GM19023 (cell line): ENCODE results near the gene NR4A1.

ENCODE experiments used
- ATAC-seq: cut with Tn5 transposase; IDR thresholded peaks from one replicate; pipeline ENCODE4 v1.9.1; 2021; ENCODE audit warnings: mild to moderate bottlenecking, moderate library complexity; ENCODE audit not compliant: unreplicated experiment

Gene NR4A1

GRCh38 chr12:52074971-52075724 lies 23.9 kb downstream of the NR4A1 start:
- ATAC-seq, result no peak

DNA sequence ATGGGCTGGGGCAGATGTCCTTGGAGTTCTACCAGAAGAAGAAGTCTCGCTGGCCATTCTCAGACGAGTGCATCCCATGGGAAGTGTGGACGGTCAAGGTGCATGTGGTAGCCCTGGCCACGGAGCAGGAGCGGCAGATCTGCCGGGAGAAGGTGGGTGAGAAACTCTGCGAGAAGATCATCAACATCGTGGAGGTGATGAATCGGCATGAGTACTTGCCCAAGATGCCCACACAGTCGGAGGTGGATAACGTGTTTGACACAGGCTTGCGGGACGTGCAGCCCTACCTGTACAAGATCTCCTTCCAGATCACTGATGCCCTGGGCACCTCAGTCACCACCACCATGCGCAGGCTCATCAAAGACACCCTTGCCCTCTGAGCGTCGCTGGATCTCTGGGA lies 25.6 kb downstream of the NR4A1 start:
- ATAC-seq, result no peak

GRCh38 chr12:52078276-52078675 lies 27.0 kb downstream of the NR4A1 start:
- ATAC-seq, result no peak

DNA sequence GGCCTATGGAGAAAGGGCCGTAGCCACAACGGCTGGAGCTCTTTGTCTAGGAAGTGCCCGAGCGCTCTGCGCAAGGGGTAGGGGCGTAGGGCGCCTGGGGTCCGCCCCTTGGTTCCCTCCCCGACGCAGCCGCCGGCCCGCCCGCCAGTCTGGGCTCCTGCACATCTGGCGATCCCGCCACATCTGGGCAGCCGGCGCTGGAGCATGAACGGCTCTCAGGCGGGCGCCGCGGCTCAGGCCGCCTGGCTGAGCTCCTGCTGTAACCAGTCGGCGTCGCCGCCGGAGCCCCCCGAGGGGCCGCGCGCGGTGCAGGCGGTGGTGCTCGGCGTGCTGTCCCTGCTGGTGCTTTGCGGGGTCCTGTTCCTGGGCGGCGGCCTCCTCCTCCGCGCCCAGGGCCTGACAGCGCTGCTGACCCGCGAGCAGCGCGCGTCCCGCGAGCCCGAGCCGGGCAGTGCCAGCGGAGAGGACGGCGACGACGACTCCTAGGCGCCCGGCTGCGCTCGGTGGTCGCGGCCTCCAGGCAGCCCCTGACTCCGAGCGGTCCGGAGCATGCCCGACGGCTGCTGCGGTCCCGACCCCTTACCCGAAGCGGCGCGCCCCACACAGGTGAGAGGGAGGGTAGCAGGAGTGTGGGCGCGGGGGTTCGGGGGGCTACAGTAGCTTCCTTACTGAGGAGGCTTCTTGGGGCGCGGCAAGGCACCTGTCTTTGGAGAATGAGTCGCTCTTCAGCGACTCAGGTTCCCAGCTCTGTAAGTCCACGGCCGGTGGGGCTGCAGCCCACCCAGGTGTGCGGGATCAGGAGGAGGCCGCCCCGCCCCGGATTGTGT lies 28.5 kb downstream of the NR4A1 start, which contains the start of gene SMIM41:
Gene SMIM41, plus strand, starts transcription at position 129 of the 827 bp plus-strand sequence. Its CDS starts 76 bp downstream, at position 205.
- ATAC-seq, result no peak

DNA sequence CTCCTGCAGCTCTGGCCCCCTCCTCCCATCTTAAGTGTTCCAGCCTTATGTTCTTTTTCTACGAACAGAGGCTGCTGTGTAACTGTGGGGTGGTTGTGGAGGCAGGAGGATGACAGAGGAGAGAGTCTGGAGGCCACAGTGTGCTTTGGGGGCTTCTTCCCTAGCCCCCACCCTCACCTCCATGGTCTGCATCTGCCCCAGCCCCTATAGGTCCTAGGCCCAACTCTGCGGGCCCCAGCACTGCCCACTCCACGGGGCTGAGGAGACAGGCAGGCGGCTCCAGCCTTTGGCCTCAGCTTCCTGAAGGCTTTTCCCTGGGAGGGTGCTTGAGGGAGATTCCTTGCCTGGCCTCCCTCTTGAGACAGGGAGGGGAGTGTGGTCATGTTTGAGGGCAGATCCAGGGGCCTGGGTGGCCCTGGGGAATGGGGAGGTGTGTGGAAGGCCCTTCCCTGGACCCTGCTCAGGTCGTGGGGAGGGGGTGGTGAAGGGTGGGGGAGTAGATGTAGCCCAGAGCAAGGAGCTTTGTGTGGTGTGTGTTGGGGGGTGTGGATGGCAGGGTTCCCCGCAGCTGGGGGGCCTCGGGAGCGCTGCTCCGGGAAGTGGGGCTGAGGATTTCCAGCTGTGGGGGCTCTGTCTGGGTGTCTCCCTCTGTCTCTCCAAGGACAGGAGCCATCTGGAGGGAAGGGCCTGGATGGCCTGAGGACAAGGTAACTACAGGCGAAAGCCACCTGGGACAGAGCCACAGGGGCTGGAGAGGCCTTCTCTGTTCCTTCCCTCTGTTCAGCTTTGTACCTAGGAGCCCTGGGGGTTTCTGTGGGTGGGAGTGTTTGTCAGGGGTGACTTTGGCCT lies 29.4 kb downstream of the NR4A1 start:
- no peak for ATAC-seq

DNA sequence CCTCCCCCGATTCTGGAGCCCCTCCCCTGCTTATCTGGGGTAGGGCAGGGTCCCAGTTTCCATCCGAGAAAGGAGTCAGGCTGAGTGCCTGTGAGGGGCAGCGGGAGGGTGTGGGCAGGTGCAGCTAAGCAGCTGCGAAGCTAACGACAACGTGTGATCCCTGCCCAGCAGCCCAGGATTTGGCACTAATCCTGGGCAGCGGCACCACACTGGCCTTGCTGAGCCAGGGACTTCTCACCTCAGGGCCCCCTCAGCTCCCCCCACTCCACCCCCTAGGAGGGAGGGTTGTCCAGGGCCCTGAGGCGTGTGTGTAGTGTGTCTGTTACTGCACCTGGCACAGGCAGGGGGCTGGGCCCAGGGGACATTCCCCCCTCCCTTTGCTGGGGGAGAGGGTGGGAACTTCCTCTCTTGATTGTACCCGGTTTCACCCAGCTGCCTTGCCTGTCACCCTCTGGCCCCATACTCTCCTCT lies 30.1 kb downstream of the NR4A1 start:
- peak; percentile 69 for ATAC-seq

DNA sequence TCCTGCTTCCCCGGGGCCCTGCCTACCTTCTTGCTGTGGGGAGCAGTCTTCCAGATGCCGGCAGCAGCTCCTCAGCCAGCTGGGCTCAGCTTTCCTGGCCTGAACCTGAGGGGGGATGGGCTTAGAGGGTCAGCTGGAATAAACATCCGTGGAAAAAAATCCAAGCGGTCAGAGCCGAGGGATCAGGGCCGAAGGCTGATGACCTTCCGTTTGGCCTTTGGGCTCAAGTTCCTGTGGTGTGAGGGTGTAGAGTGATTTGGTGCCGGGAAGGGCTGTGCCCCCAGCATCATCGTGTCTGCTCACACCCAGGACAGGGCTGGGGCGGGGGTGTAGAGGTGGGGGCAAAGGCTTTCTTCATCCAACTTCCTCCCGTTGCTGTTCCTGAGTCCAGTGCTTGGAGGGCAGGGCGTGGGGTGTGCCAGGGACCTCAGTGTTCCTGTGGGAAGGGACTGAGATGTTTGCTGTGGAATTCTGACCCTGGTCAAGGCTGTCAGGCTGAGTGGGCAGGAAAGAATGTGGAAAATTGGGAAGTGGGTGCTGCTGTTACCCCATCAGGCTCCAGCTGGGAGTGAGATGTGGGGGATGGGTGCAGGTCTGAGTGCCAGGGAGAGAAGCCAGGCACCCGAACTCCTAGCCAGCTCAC lies 30.9 kb downstream of the NR4A1 start:
- no peak for ATAC-seq

GRCh38 chr12:52082669-52082987 lies 31.4 kb downstream of the NR4A1 start:
- no peak for ATAC-seq

- ATAC-seq, result no peak
Observed at GRCh38 chr12:52082988-52083637, 31.9 kb downstream of the NR4A1 start.

GRCh38 chr12:52083638-52083996 lies 32.4 kb downstream of the NR4A1 start:
- ATAC-seq, result no peak

- no peak for ATAC-seq
Observed at GRCh38 chr12:52084491-52085231, 33.4 kb downstream of the NR4A1 start.

GRCh38 chr12:52085682-52086180 lies 34.5 kb downstream of the NR4A1 start:
- no peak for ATAC-seq

- ATAC-seq, result no peak
Observed at GRCh38 chr12:52086366-52086765, 35.1 kb downstream of the NR4A1 start.

DNA sequence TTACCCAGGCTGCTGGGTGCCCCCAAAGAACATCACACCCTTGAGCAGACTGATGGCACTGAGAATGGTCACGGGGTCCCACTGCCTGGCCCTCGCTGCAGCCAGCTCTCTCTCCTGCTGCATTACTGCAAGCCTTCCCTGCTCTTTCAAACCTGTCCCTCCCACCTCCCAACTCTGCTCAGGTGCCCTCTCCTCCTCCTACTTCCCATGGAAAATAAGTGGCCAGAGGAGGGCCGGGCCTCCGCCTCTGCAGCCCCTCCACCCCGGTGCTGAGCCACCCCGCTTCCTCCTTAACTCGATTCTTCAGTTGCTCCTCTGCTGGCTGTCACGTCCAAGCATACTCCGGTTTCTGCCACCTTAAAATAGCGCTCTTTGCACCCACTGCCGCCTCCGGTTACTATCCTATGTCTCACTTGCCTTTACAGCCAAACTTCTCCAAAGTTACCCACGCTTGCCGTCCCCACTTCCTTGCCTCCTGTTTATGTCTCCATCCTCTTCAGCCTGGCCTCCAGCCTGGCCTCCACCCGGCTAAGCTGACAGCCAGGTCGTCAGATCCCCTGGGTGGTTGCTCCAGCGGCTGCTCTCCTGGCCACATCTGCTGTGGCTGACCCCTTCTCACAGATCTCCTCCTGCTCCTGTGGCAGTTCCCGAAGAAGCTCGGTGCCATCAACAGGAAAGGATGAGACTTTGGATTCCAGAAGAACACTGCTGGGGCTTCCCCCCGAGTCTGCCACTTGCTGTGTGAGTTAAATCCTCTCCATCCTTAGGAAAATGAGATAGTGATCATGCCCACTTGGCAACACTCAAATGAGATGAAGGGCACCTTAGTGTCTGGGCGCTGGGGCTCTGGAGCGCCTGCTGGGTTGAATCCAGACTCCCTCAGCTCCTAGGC lies 35.9 kb downstream of the NR4A1 start:
- no peak for ATAC-seq

DNA sequence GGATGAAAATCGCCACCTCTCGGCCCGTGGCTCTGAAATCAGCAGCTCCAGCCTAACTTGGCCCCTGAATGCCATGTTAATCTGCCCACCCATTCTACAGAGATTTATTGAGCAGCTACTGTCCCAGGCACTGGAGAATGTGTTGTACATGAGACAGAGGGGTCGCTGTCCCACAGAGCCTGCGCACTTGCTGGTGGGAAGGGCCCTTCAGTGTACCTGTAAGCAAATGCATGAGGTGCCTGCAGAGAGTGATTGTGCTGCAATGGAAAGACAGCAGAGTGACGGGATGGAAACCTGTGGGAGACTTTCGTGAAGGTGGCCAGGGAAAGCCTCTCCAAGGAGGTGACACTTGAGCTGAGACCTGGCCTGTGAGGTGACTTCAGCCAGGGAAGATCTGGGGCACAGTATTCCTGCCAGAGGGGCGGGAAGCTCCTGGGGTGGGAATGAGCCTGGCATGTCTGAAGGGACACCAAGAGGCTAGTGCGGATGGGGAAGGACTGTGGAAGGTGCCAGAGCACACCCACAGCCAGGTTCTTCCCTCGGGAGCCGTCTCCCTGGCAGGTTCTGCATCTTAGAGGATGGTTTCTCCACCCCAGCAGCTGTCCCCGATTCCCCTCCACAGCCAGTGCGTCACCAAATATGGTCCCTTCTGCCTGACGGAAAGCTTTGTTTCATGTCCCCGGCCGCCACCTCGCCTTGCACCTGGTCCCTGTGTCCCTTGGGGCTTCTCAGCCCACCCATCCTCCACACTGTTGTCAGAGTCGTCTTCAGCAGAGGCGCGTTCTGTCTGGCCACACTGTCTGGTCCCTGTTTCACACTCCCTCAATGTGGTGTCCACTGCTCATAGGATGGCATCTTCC lies 36.9 kb downstream of the NR4A1 start:
- peak; percentile 75 for ATAC-seq

GRCh38 chr12:52089491-52089890 lies 38.2 kb downstream of the NR4A1 start:
- no peak for ATAC-seq

DNA sequence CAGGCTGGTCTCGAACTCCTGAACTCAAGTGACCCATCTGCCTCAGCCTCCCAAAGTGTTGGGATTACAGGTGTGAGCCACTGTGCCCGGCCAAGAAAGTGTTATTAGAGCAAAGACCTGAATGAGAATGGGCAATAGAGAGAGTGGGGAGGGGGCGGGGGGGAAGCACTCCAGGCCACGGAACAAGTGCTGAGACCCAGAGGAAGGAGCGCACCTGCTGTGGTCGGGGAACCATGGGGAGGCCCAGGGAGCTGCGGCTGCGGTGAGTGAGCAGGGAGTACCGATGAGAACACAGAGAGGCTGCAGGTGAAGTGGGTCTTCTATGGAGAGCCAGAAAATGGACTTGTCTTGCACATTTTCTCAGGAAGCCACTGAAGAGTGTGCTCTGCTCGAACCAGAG lies 39.0 kb downstream of the NR4A1 start:
- no peak for ATAC-seq
